DMS53 treated with DMSO at 0.1 percent for 48 hours (cell line): ENCODE results near the gene BCAM.
"Not testable (repeated sequence)": the region's sequence is repeated elsewhere in the genome, so short reads cannot be mapped to it uniquely, and the experiment has no call there.

Source experiments
- DNase-seq: peaks from one replicate; lab custom pipeline; 2025; ENCODE audit not compliant: unreplicated experiment; lab: John Stamatoyannopoulos, UW

BCAM gene

GRCh38 chr19:44808463-44809371, at the start of gene BCAM:
BCAM (plus strand) TSS chr19:44809103; CDS start chr19:44809125, 22 bp downstream.
- DNase-seq: no peak

- no peak for DNase-seq
These were observed 46.9 kb upstream of the BCAM start for GRCh38 chr19:44762038-44762437.

DNA sequence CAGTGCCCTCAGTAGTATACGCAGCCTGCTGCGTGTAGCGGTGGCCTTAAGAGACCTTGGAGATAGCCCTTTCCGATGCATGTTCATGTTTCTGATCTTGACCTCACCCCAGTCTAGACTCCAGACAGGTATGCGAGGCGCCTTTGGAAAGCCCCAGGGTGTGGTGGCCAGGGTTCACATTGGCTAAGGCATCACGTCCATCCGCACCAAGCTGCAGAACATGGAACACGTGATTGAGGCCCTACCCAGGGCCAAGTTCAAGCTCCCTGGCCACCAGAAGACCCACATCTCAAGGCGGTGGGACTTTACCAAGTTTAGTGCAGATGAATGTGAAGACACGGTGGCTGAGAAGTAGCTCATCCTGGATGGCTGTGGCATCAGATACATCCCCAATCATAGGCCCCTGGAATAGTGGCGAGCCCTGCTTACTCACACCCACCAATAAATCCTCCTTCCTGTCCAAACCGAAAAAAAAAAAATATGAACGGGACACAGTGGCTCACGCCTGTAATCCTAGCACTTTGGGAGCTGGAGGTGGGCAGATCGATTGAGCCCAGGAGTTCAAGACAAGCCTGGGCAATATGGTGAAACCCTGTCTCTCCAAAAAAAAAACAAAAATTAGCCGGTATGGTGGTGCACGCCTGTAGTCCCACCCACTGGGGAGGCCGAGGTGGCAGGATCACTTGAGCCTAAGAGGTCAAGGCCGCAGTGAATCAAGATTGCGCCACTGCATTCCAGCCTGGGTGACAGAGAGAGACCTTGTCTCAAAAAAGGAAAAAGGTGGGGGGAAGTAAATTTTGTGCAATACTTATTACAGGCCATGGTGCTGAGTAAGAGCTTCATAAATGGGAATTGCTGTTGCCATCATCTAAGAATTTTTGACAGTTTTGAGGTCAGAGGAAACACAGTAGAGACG, 43.6 kb upstream of the BCAM start:
- no peak for DNase-seq

GRCh38 chr19:44765949-44766335, 43.0 kb upstream of the BCAM start:
- DNase-seq: no peak

DNA sequence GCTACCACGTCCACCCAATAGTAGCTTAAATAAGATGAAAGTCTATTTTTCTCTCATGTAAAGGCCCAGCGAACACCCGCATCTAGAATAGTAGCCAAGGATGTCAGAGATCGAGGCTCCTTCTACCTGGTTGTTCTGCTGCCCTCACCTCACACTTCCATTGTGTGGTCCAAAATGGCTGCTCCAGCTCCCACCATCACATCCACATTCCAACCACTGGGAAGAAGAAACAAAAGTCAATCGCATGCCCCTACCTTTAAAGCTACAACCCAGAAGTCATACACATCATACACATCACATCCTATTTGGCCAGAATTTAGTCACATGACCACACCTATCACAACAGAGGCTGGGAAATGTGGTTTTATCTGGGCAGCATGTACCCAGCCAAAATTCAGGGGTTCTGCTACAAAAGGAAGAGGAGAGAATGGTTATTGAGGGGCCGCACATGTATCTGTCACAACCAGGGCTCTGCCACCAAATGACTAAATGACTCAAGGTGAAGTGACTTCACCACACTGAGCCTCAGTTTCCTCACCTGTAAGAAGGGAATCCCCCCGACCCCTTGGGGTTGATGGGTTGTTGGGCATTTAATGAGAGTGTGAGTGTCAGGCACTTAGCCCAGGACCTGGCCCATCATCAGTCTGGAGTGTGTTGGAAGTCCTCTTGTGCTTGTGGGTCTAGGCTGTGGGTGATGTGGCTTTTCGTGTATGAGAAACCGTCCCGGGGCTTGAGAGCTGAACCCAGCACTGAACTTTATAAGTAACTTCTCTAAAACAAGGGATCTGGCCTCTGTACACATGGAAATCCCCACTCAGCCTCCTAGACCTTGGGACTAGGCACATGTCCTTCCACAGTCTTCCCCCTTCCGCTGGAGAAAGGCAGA, 41.4 kb upstream of the BCAM start:
- no peak for DNase-seq

DNA sequence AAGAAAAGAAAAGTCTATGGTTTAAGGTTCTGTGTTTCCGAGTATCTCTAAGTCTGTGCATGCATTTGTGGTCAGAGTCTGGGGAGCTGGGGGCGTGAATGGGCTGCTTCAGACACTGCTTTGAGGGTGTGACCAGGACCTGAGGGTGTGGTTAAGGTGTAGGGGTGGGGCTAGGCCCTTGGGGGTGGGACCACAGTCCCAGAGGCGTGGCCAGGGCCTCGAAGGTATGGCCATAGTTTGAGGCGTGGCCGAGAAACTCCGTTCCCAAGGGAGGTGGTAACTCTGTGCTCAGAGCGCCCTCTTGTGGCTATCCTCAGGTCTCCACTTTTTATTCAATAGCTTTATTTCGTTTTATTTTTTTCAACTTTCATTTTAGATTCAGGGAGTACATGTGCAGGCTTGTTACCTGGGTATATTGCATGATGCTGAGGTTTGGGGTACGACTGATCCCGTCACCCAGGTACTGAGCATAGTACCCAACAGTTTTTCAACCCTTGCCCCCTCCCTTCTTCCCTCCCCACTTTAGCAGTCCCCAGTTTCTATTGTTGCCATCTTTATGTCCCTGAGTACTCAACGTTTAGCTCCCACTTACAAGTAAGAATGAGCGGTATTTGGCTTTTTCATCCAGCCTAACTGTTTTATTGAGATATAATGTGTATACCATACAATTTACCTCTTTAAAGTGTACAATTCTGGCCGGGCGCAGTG, 38.2 kb upstream of the BCAM start:
- DNase-seq: peak; percentile 83

GRCh38 chr19:44772144-44772543, 36.8 kb upstream of the BCAM start:
- not testable (repeated sequence) for DNase-seq

DNA sequence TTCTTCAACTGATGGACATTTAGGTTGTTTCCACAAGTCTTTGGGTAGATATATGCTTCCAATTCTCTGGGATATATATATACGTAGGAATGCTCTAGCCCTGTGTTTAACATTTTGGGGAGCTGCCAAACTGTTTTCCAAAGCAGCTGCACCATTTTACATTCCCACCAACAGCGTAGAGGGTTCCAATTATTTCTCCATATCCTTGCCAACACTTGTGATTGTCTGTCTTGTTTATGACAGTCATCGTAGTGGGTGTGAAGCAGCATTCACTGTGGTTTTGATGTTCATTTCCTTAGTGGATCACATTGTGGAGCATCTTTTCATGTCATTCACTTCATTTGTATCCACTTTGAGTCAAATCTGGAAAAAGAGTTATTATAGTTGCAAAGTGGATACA, 35.9 kb upstream of the BCAM start:
- DNase-seq: no peak

DNA sequence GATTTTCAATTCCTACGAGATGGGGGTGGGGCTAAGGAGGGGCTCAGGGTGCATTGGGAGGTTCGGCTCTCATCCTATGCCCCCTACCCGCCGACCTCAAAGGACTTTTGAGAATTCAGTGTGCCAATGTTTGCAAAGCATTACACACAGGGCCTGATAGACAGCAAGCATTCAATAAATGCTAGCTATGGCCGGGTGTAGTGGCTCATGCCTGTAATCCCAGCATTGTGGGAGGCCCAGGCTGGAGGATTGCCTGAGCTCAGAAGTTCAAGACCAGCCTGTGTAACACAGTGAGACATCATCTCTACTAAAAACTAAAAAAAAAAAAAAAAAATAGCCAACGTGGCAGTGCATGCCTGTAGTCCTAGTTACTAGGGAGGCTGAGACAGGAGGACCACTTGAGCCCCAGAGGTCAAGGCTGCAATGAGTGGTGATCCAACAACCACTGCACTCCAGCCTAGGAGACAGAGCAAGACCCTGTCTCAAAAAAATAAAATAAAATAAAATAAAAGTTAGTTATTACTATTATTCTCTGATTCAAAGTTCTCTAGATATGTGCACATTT, 33.1 kb upstream of the BCAM start:
- DNase-seq: no peak

- DNase-seq: no peak
These were observed 32.4 kb upstream of the BCAM start for GRCh38 chr19:44776402-44777096.

DNA sequence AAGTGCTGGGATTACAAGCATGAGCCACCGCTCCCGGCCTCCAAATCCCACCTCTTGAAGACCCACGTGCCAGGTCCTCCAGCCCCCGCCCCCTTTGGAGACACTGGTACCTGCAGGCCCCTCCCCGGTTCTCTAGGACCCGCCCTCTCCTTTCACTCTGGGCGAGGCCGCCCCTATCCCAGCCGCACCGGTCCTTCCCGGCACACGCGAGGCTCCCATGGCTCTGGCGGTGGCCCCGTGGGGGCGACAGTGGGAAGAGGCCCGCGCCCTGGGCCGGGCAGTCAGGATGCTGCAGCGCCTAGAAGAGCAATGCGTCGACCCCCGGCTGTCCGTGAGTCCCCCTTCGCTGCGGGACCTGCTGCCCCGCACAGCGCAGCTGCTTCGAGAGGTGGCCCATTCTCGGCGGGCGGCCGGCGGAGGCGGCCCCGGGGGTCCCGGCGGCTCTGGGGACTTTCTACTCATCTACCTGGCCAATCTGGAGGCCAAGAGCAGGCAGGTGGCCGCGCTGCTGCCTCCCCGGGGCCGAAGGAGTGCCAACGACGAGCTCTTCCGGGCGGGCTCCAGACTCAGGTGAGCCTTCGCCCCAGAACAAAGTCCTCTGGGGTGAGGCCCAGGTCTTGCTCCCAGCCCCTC, 31.1 kb upstream of the BCAM start, which contains the start of gene CBLC:
Gene CBLC (plus strand): TSS at position 176 of the 633 bp plus-strand sequence. CDS start 42 bp downstream, at position 218.
- peak; percentile 77 for DNase-seq

DNA sequence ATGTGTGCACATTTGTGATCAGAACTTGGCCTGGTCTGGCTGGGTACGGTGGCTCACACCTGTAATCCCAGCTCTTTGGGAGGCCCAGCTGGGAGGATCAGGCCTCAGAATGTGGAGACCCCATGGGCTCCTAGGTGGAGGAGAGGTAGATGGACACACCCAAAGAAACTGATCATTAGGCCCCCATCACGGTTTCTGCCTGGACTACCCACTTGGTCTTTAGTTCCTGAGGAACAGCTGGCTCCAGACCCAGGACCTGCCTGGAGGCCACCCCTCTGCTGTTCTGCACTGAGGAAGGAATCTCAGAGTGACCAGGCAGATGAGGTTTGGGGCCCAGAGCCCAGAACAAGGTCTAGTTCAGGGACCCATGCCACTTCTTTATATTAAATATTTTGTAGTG, 29.8 kb upstream of the BCAM start:
- no peak for DNase-seq

- not testable (repeated sequence) for DNase-seq
These were observed 27.2 kb upstream of the BCAM start for GRCh38 chr19:44781694-44782093.

DNA sequence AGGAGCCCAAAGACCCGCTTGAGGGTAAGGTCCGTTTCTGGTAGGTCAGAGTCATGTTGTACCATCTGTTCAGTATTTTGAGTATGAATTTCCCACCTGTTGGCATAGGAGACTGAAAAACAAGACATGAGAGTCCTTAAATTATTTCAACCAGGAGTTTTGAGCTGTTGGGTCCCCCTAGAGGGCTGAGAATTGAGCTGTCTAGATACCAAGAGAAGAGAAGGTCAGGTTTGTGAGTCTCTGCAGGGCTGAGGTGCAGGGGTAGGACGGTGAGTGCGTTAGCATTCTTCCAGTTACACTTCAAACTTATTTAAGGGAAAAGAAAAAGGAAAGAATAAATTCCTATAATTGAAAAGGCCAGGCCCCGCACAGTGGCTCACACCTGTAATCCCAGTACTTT, 26.2 kb upstream of the BCAM start:
- DNase-seq: no peak

DNA sequence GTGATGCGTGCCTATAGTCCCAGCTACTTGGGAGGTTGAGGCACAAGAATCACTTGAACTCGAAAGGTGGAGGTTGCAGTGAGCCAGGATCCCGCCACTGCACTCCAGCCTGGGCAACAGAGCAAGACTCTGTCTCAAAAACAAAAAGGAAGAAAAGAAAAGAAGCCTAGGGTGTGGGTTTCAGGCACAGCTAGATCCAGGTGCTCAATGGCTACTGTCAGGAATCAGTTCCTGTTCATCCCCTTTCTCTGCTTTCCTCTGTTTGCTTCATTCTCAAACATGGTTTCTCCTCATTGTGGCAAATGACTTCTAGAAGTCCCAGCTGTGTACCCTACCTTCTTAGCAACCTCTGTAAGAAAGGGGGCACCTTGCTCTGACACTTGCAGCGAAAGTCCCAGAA, 25.4 kb upstream of the BCAM start:
- DNase-seq: no peak

DNA sequence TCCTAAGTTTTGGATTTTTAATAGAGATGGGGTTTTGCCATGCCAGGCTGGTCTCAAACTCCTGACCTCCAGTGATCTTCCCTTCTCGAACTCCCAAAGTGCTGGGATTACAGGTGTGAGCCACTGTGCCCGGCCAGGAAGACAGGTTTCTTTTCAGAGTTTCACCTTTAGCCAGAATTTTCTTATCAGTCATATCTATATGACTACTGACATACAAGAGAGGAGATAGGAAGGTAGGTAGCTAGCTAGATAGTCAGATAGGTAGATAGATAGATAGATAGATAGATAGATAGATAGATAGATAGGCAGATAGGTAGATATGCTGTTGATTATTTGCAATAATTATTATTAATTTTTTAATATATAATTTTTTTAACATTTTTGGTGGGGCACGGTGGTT, 23.6 kb upstream of the BCAM start:
- DNase-seq: no peak

GRCh38 chr19:44785993-44786392, 22.9 kb upstream of the BCAM start:
- DNase-seq: no peak

DNA sequence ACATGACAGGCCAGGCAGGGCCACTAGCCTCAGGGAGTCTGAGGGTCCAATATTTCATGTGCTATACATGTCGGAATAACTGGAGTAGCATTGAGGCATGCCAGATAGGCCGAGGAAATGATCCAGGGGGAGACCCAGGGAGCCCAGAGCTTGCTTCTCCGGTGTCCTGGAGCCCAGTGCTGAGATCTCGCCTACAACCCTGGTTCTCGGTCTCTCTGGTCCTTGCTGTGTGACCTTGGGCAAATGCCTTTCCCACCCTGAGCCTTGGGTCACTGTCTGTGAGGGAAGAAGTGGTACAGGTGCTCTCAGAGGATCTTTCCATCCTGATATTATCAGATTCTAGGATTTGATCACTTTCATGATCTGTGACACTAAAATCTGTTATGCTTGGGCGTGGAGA, 19.9 kb upstream of the BCAM start:
- DNase-seq: no peak
